GM12878 (cell line): Measurements from ENCODE around the gene WDR19. TPM values are rescaled to one million over a fixed set of nuclear protein-coding genes. Genes with fewer than 3 reads are reported as not detected.

Experiments
- ATAC-seq: fragments of 200-7000 bp; cut with Tn5 transposase; 3 replicates; pipeline ENCODE4 v1.9.1; 2020; ENCODE audit warnings: mild to moderate bottlenecking, moderate library complexity
- BruUV-seq: library from RNA; stranded (reverse); fragments of 400-500 nt; replicated peaks from 2 replicates; lab custom pipeline; 2021; lab: Mats Ljungman, UMichigan
- CTCF ChIA-PET: fragments of 300-600 bp; sonication (Branson Sonifier 250); formaldehyde crosslinking; extraction: SDS; loops from one replicate; lab custom pipeline; 2021; ENCODE audit warnings: inconsistent platforms; lab: Yijun Ruan, JAX
- POLR2A ChIA-PET: fragments of 350-600 bp; formaldehyde crosslinking; extraction: SDS; loops from one replicate; lab custom pipeline; 2021; ENCODE audit warnings: inconsistent platforms; lab: Charles Lee
- RAD21 ChIA-PET: fragments of 300-600 bp; sonication (Branson Sonifier 250); formaldehyde crosslinking; loops from one replicate; lab custom pipeline; 2023; ENCODE audit warnings: antibody characterized with exemption; ENCODE audit not compliant: unreplicated experiment; lab: Charles Lee
- SMC1A ChIA-PET: fragments of 300-600 bp; sonication (Branson Sonifier 250); formaldehyde crosslinking; loops from one replicate; lab custom pipeline; 2023; ENCODE audit not compliant: unreplicated experiment, uncharacterized antibody; lab: Charles Lee
- DNase-seq: peaks from one replicate; pipeline ENCODE4 v3.0.0-alpha.2; 2011; ENCODE audit warnings: low read depth, low spot score
- FAIRE-seq: peaks from 3 replicates; lab custom pipeline; 2011; peaks lifted over from hg19 to GRCh38; lab: Jason Lieb, UNC
- H2AFZ ChIP-seq: 2 replicates; pipeline ENCODE4 v1.6.0; 2011; ENCODE audit warnings: low read depth, low read length, control low read depth; ENCODE audit not compliant: control insufficient read depth
- H3K27ac ChIP-seq: 2 replicates; pipeline ENCODE4 v1.5.1; 2011; ENCODE audit warnings: control low read depth; ENCODE audit not compliant: control insufficient read depth, insufficient read depth
- H3K27me3 ChIP-seq, 2 experiments: replicated peaks in 1 of 2; 2 replicates each; pipeline versions ENCODE4 v1.6.0 to v1.6.1; 2011; ENCODE audit warnings: low read length in 1 of 2; ENCODE audit not compliant: control insufficient read depth in 2 of 2, insufficient read depth in 2 of 2
- H3K36me3 ChIP-seq, 2 experiments: 2 replicates each; pipeline ENCODE4 v1.5.1; 2011; ENCODE audit warnings: low read length in 1 of 2; ENCODE audit not compliant: control insufficient read depth in 2 of 2, insufficient read depth in 2 of 2
- H3K4me1 ChIP-seq: 2 replicates; pipeline ENCODE4 v1.6.1; 2011; ENCODE audit warnings: mild to moderate bottlenecking, low read length, moderate library complexity, mixed read lengths; ENCODE audit not compliant: control insufficient read depth, insufficient read depth
- H3K4me2 ChIP-seq: 2 replicates; pipeline ENCODE4 v1.6.0; 2011; ENCODE audit warnings: control low read depth; ENCODE audit not compliant: control insufficient read depth, insufficient read depth
- H3K4me3 ChIP-seq: fragments of 200-600 bp; sonication (generic); 2 replicates; pipeline ENCODE4 v1.5.1; 2016
- H3K79me2 ChIP-seq: 2 replicates; pipeline ENCODE4 v1.6.0; 2011; ENCODE audit warnings: low read length; ENCODE audit not compliant: control insufficient read depth, insufficient read depth
- H3K9ac ChIP-seq: 2 replicates; pipeline ENCODE4 v1.8.0; 2011; ENCODE audit warnings: low read length, control low read depth, mixed read lengths; ENCODE audit not compliant: control insufficient read depth, insufficient read depth
- H3K9me3 ChIP-seq: replicated peaks from 3 replicates; pipeline ENCODE4 v1.5.1; 2011; ENCODE audit warnings: mild to moderate bottlenecking, low read length; ENCODE audit not compliant: control insufficient read depth, insufficient read depth
- H4K20me1 ChIP-seq: 2 replicates; pipeline ENCODE4 v1.6.0; 2011; ENCODE audit not compliant: control insufficient read depth, insufficient read depth
- BCL11A ChIP-seq: IDR thresholded peaks from 2 replicates; pipeline ENCODE4 v1.6.1; 2011; ENCODE audit warnings: low read depth, low read length
- CBX3 ChIP-seq: fragments of 200-600 bp; sonication (generic); IDR thresholded peaks from 2 replicates; pipeline ENCODE4 v1.6.1; 2016; ENCODE audit warnings: low read depth, borderline replicate concordance
- CEBPZ ChIP-seq: fragments of 150-350 bp; IDR thresholded peaks from 2 replicates; pipeline ENCODE4 v1.6.1; 2016; ENCODE audit warnings: low read depth, low read length
- IRF5 ChIP-seq: fragments of 450-650 bp; IDR thresholded peaks from 2 replicates; pipeline ENCODE4 v1.6.1; 2017; ENCODE audit warnings: borderline replicate concordance
- RAD51 ChIP-seq: fragments of 450-650 bp; IDR thresholded peaks from 2 replicates; pipeline ENCODE4 v1.6.1; 2016; ENCODE audit warnings: moderate library complexity, mild to moderate bottlenecking, inconsistent platforms
- REST ChIP-seq: IDR thresholded peaks from 2 replicates; pipeline ENCODE4 v1.6.1; 2012; ENCODE audit warnings: mild to moderate bottlenecking, low read depth, low read length
- SMAD1 ChIP-seq: fragments of 450-650 bp; IDR thresholded peaks from 2 replicates; pipeline ENCODE4 v1.6.1; 2018; ENCODE audit warnings: mild to moderate bottlenecking, low read depth; ENCODE audit not compliant: partially characterized antibody
- STAT3 ChIP-seq: IDR thresholded peaks from 2 replicates; pipeline ENCODE4 v1.6.1; 2011; ENCODE audit warnings: low read depth, low read length, improper control_type of control experiment
- SUPT20H ChIP-seq: IDR thresholded peaks from 2 replicates; pipeline ENCODE4 v1.6.1; 2011; ENCODE audit warnings: low read depth, mild to moderate bottlenecking, low read length, moderate library complexity, borderline replicate concordance; ENCODE audit not compliant: control insufficient read depth
- SUZ12 ChIP-seq: fragments of 200-600 bp; sonication (generic); IDR thresholded peaks from one replicate; pipeline ENCODE4 v1.6.1; 2018; ENCODE audit warnings: antibody characterized with exemption, mild to moderate bottlenecking; ENCODE audit not compliant: unreplicated experiment
- TCF12 ChIP-seq: IDR thresholded peaks from 2 replicates; pipeline ENCODE4 v1.6.1; 2011; ENCODE audit warnings: low read depth, mild to moderate bottlenecking, low read length
- USF2 ChIP-seq: IDR thresholded peaks from 2 replicates; pipeline ENCODE4 v1.6.1; 2011; ENCODE audit warnings: low read depth, low read length, improper control_type of control experiment, borderline replicate concordance
- YBX1 ChIP-seq: fragments of 450-650 bp; IDR thresholded peaks from 2 replicates; pipeline ENCODE4 v1.6.1; 2016; ENCODE audit warnings: antibody characterized with exemption
- ZNF622 ChIP-seq: fragments of 450-650 bp; IDR thresholded peaks from 2 replicates; pipeline ENCODE4 v1.6.1; 2017; ENCODE audit warnings: mild to moderate bottlenecking, inconsistent platforms
- WGBS: methylation state at CpG from one replicate; pipeline ENCODE4 v1.1.6; 2016; ENCODE audit warnings: low lambda C conversion rate; ENCODE audit not compliant: insufficient replicate concordance, insufficient coverage; ENCODE audit errors: missing lambda C conversion rate; 5-methylcytosine and 5-hydroxymethylcytosine counted together
- in situ Hi-C: fragments of 300-500 bp; cut with MboI; formaldehyde crosslinking; loops from 9 replicates; pipeline ENCODE4 v1.14.3; 2018; ENCODE audit warnings: mixed read lengths
- intact Hi-C: fragments of 100-400 bp; cut with micrococcal nuclease; formaldehyde crosslinking; loops from one replicate; pipeline ENCODE4 v1.14.2; 2022; ENCODE audit not compliant: unreplicated experiment
- polyA plus RNA-seq, 11 experiments: library from polyadenylated mRNA; depleted of rRNA in 4 of 11; unstranded in 6 of 11; stranded (reverse) in 5 of 11; fragments of >200 nt; fragmentation: Nextera tagmentation in 4 of 11; fragmentation: Illumina TruSeq in 1 of 11; extraction: Ambion mirVana in 4 of 11; extraction: Trizol in 1 of 11; gene quantifications; 1 replicate in 1 of 11; 2 replicates in 10 of 11; pipeline versions ENCODE4 v1.2.1 to v1.2.3, GENCODE V29; 2011 to 2016; ENCODE audit warnings: inconsistent platforms in 2 of 11, missing spikeins in 2 of 11, low read depth in 1 of 11
- total RNA-seq, 4 experiments: library from RNA; depleted of rRNA in 3 of 4; stranded (reverse); fragments of >200 nt in 3 of 4; fragmentation: Illumina TruSeq in 1 of 4; extraction: Trizol in 1 of 4; gene quantifications; 2 replicates each; pipeline versions ENCODE4 v1.2.1 to v1.2.3, GENCODE V29; 2013 to 2021

WDR19 gene
- total and polyA plus RNA-seq, 10 of the 15 experiments (the other 5 are each of a cell fraction or from before 2014, with no cell fraction given) = 3.5 to 15.4 (median 7.3) TPM

GRCh38 chr4:39146211-39146610 is 36.1 kb upstream of the WDR19 start:
- Histone ChIP-seq H3K27me3 (no peaks in the 10 kb centered on the region), H3K36me3 (no peaks in the 10 kb centered on the region), H3K4me1 (no peaks in the 10 kb centered on the region), H3K27ac (no peak overlapping the region), H2AFZ (no peak overlapping the region), H4K20me1 (no peaks in the 10 kb centered on the region), H3K4me2 (no peak overlapping the region), H3K4me3 (no peak overlapping the region), H3K79me2 (no peaks in the 10 kb centered on the region), H3K9ac (no peak overlapping the region), H3K9me3 (no peaks in the 10 kb centered on the region)
- RAD21 ChIA-PET = interaction anchor here (1.0 kb wide), 1 partner anchor 12 kb away, joined by 3 read pairs; no protein-coding TSS in a partner anchor
- 53% methylated on average over 1 of the region's 1 CpG for WGBS
- no peak for ATAC-seq
- no peak for DNase-seq
- SMC1A ChIA-PET = interaction anchor here (0.9 to 1.4 kb wide), 3 partner anchors 9 to 244 kb away, joined by 3 to 6 read pairs (median 6); no protein-coding TSS in a partner anchor
- no peak for FAIRE-seq
- no TSS peak for BruUV-seq
- CTCF ChIA-PET = interaction anchor here (0.6 to 1.5 kb wide), 3 partner anchors 11 to 244 kb away, joined by 3 to 8 read pairs (median 7); no protein-coding TSS in a partner anchor
- in situ Hi-C loops = no loop called here
- POLR2A ChIA-PET = no interaction called here
- intact Hi-C loops = no loop called here
- no peak for TF ChIP-seq ZNF622
- no peak for TF ChIP-seq REST
- TF ChIP-seq RAD51 = no peak
- no peak for TF ChIP-seq CEBPZ
- no peak for TF ChIP-seq IRF5
- TF ChIP-seq USF2 = no peak
- no peak for TF ChIP-seq CBX3
- no peak for TF ChIP-seq STAT3
- no peak for TF ChIP-seq SUZ12
- no peak for TF ChIP-seq YBX1
- TF ChIP-seq SUPT20H = no peak
- TF ChIP-seq SMAD1 = no peak
- TF ChIP-seq TCF12 = no peak
- no peak for TF ChIP-seq BCL11A
